A673 (cell line): ENCODE data around the gene ZFHX2.
"Not testable (repeated sequence)": the region's sequence is repeated elsewhere in the genome, so short reads cannot be mapped to it uniquely, and the experiment has no call there.

Experiments used
- CTCF ChIP-seq: fragments of 300-800, 200-600 bp; sonication (generic); conservative IDR thresholded peaks from 2 replicates; pipeline ENCODE4 v1.5.1; 2017; ENCODE audit warnings: low read depth, mild to moderate bottlenecking, antibody characterized with exemption, low read length, moderate library complexity, mixed read lengths
- EZH2 ChIP-seq: fragments of 200-600 bp; sonication (generic); IDR thresholded peaks from 2 replicates; pipeline ENCODE4 v1.6.1; 2017; ENCODE audit warnings: borderline replicate concordance, low read depth, mild to moderate bottlenecking, mixed read lengths, antibody characterized with exemption, low read length; ENCODE audit not compliant: poor library complexity, severe bottlenecking

- not testable (repeated sequence) for TF ChIP-seq CTCF, EZH2
Observed at GRCh38 chr14:23584527-23585203, 33.1 kb upstream of the ZFHX2 start.
